OCI-LY7 (cell line): ENCODE data around the gene CTNNA1. TPM values are rescaled to one million over a fixed set of nuclear protein-coding genes. Genes with fewer than 3 reads are reported as not detected.

Experiments used
- BruUV-seq: library from RNA; stranded (reverse); fragments of 400-500 nt; replicated peaks from 2 replicates; lab custom pipeline; 2021; lab: Mats Ljungman, UMichigan
- CTCF ChIA-PET: fragments of 300-600 bp; sonication (Branson Sonifier 250); formaldehyde crosslinking; loops from one replicate; lab custom pipeline; 2022; ENCODE audit warnings: antibody characterized with exemption; ENCODE audit not compliant: unreplicated experiment; lab: Charles Lee
- POLR2A ChIA-PET: fragments of 300-600 bp; sonication (Branson Sonifier 250); formaldehyde crosslinking; loops from one replicate; lab custom pipeline; 2022; ENCODE audit warnings: antibody characterized with exemption; lab: Charles Lee
- DNase-seq: peaks from one replicate; pipeline ENCODE4 v3.0.0-alpha.2; 2015; ENCODE audit warnings: low spot score
- H2AFZ ChIP-seq: fragments of 200-600 bp; sonication (generic), shearing (Covaris generic); 2 replicates; pipeline ENCODE4 v1.6.1; 2014; ENCODE audit warnings: mild to moderate bottlenecking, antibody characterized with exemption, low read length, moderate library complexity
- H3K27ac ChIP-seq: fragments of 200-600 bp; sonication (generic); 2 replicates; pipeline ENCODE4 v1.5.1; 2014; ENCODE audit warnings: mixed run types, low read depth, mild to moderate bottlenecking, moderate library complexity, low read length, inconsistent platforms; ENCODE audit not compliant: poor library complexity, severe bottlenecking
- H3K36me3 ChIP-seq: fragments of 200-600 bp; sonication (generic); 2 replicates; pipeline ENCODE4 v1.6.1; 2014; ENCODE audit warnings: mild to moderate bottlenecking, antibody characterized with exemption, low read length, moderate library complexity, mixed read lengths; ENCODE audit not compliant: insufficient read depth
- H3K4me1 ChIP-seq: fragments of 200-600 bp; sonication (generic); 2 replicates; pipeline ENCODE4 v1.5.1; 2014; ENCODE audit warnings: mild to moderate bottlenecking, low read length; ENCODE audit not compliant: insufficient read depth, poor library complexity, severe bottlenecking
- H3K4me2 ChIP-seq: fragments of 200-600 bp; sonication (generic); 2 replicates; pipeline ENCODE4 v1.6.1; 2014; ENCODE audit warnings: mild to moderate bottlenecking, low read length
- H3K4me3 ChIP-seq: fragments of 200-600 bp; sonication (generic); 2 replicates; pipeline ENCODE4 v1.5.1; 2014; ENCODE audit warnings: mild to moderate bottlenecking, low read depth, low read length; ENCODE audit not compliant: poor library complexity, severe bottlenecking
- H3K79me2 ChIP-seq: fragments of 200-600 bp; sonication (generic); 2 replicates; pipeline ENCODE4 v1.6.1; 2016; ENCODE audit warnings: low read depth, mild to moderate bottlenecking, low read length, moderate library complexity, mixed read lengths; ENCODE audit not compliant: insufficient read depth
- H3K9me2 ChIP-seq: fragments of 200-600 bp; sonication (generic); 2 replicates; pipeline ENCODE4 v1.6.1; 2016; ENCODE audit warnings: mild to moderate bottlenecking, low read length, mixed read lengths; ENCODE audit not compliant: insufficient read depth
- H3K9me3 ChIP-seq: fragments of 200-600 bp; sonication (generic); 2 replicates; pipeline ENCODE4 v1.6.1; 2014; ENCODE audit warnings: mild to moderate bottlenecking, mixed run types, low read length, mixed read lengths
- H4K20me1 ChIP-seq: fragments of 200-600 bp; sonication (generic); 2 replicates; pipeline ENCODE4 v1.6.1; 2014; ENCODE audit warnings: mild to moderate bottlenecking, antibody characterized with exemption, low read length, moderate library complexity, mixed read lengths; ENCODE audit not compliant: insufficient read depth
- EZH2phosphoT487 ChIP-seq: fragments of 200-600 bp; sonication (generic); IDR thresholded peaks from 2 replicates; pipeline ENCODE4 v1.6.1; 2018; ENCODE audit warnings: low read depth, borderline replicate concordance, mild to moderate bottlenecking, mixed run types, antibody characterized with exemption, low read length, moderate library complexity, mixed read lengths
- intact Hi-C: fragments of 100-400 bp; cut with micrococcal nuclease; formaldehyde crosslinking; loops from one replicate; pipeline ENCODE4 v1.10.0; 2022; ENCODE audit not compliant: unreplicated experiment
- total RNA-seq, 2 experiments: library from RNA; depleted of rRNA in 1 of 2; stranded (reverse); fragments of >200 nt in 1 of 2; shearing (Covaris generic) in 1 of 2; gene quantifications; 2 replicates each; pipeline ENCODE4 v1.2.3, GENCODE V29; 2014 to 2022
- TF ChIP-seq, protein P1 (sequence below): fragments of 200-600 bp; sonication (generic); conservative IDR thresholded peaks from 2 replicates; pipeline ENCODE4 v1.5.1; 2014; ENCODE audit warnings: mild to moderate bottlenecking, antibody characterized with exemption, low read length, moderate library complexity, mixed read lengths

CTNNA1 gene
- total RNA-seq, 2 experiments from 2014 or later: 40.4 to 42.7 TPM

DNA sequence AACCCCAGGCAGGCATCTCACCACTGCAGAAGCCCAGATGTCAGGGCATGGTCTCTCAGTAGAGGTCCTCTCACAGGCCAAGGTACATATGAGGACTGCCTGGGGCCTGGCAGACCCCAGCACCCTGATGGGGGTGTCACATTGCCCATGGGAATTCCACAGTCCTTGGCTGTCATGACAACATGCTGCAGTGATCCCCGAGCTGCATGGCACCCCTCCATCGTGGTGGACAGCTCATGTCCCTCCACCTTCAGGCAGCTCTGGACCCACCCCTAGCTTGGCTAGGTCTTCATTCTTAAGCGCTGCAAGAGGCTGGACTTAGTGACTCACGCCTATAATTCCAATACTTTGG lies 196.0 kb downstream of the CTNNA1 start:
- intact Hi-C loops: no loop called here
- no peaks in the 10 kb centered on the region for H3K4me1 ChIP-seq
- no peaks in the 10 kb centered on the region for H3K9me2 ChIP-seq
- H3K27ac ChIP-seq: no peak overlapping the region
- no peak overlapping the region for H2AFZ ChIP-seq
- CTCF ChIA-PET: no interaction called here
- POLR2A ChIA-PET: no interaction called here
- DNase-seq: no peak
- H3K79me2 ChIP-seq: no peaks in the 10 kb centered on the region
- no TSS peak for BruUV-seq
- TF ChIP-seq, protein P1, sequence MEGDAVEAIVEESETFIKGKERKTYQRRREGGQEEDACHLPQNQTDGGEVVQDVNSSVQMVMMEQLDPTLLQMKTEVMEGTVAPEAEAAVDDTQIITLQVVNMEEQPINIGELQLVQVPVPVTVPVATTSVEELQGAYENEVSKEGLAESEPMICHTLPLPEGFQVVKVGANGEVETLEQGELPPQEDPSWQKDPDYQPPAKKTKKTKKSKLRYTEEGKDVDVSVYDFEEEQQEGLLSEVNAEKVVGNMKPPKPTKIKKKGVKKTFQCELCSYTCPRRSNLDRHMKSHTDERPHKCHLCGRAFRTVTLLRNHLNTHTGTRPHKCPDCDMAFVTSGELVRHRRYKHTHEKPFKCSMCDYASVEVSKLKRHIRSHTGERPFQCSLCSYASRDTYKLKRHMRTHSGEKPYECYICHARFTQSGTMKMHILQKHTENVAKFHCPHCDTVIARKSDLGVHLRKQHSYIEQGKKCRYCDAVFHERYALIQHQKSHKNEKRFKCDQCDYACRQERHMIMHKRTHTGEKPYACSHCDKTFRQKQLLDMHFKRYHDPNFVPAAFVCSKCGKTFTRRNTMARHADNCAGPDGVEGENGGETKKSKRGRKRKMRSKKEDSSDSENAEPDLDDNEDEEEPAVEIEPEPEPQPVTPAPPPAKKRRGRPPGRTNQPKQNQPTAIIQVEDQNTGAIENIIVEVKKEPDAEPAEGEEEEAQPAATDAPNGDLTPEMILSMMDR: no peak
- no peak for TF ChIP-seq EZH2phosphoT487
- no peaks in the 10 kb centered on the region for H3K9me3 ChIP-seq
- H3K36me3 ChIP-seq: no peaks in the 10 kb centered on the region
- no peak overlapping the region for H3K4me2 ChIP-seq
- H4K20me1 ChIP-seq: no peaks in the 10 kb centered on the region
- no peak overlapping the region for H3K4me3 ChIP-seq

DNA sequence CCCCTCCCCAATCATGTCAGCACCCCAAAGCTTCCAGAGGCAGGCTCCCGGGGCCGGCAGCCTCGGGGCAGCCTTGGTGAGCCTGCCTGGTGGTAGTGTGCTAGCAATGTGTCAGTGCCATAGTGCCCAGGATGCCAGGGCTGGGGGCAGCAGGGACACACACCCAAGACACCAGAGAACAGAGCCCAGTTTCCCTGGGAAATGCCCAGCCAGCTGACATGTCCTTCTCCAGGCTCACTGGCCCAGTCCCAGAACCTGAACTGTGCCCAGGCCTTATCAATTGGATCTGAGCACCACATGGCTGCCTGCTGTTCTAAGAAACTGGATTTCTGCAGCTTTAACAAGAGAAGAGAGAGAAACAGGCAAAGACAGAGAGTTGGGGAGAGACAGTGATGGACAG lies 196.8 kb downstream of the CTNNA1 start:
- no peak overlapping the region for H3K27ac ChIP-seq
- ChIA-PET POLR2A (interaction anchor here (0.5 kb wide), 1 partner anchor 148 kb away, joined by 9 read pairs; no protein-coding TSS in a partner anchor), CTCF (no interaction called here)
- TF ChIP-seq EZH2phosphoT487: no peak
- TF ChIP-seq, protein P1: no peak
- no peak for DNase-seq
- no peak overlapping the region for H2AFZ ChIP-seq
- H4K20me1 ChIP-seq: no peaks in the 10 kb centered on the region
- H3K4me3 ChIP-seq: no peak overlapping the region
- no peaks in the 10 kb centered on the region for H3K9me2 ChIP-seq
- no TSS peak for BruUV-seq
- no peaks in the 10 kb centered on the region for H3K4me1 ChIP-seq
- intact Hi-C loops: no loop called here
- no peak overlapping the region for H3K4me2 ChIP-seq
- H3K36me3 ChIP-seq: no peaks in the 10 kb centered on the region
- H3K9me3 ChIP-seq: no peaks in the 10 kb centered on the region
- H3K79me2 ChIP-seq: no peaks in the 10 kb centered on the region

DNA sequence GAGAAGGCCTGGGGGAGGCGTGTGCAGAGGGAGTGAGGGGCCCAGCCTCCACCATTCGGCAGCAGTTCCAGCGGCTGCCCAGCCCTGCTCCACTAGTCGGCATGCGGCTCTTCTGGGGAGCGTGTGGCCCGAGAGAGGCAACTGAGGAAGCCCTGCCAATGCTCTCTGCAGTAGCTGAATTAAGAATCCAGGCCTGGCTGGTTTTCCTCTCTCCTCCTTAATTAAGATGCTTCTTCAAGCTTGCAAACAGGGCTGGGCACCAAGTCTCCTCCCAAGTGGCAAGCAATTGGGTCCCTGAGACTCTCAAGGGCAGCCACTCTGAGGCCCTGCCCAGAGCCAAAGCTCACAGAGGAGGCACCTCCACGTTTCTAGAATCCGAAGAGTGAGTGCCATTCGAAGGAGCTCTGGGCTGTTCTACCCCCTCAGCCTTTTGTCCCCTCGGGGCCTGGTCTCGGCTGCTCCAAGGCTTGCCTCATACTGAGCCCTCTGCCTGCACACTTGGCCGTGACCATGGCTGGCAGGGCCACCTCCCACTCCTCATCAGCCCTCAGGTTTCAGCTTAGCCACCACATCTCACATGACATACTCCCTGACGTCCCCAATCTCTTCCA lies 197.3 kb downstream of the CTNNA1 start:
- ChIA-PET CTCF (no interaction called here), POLR2A (interaction anchor here (0.5 kb wide), 1 partner anchor 148 kb away, joined by 9 read pairs; no protein-coding TSS in a partner anchor)
- BruUV-seq: no TSS peak
- H3K4me2 ChIP-seq: no peak overlapping the region
- no peaks in the 10 kb centered on the region for H3K9me2 ChIP-seq
- no peaks in the 10 kb centered on the region for H3K4me1 ChIP-seq
- no peaks in the 10 kb centered on the region for H3K79me2 ChIP-seq
- no peak for TF ChIP-seq EZH2phosphoT487
- TF ChIP-seq, protein P1: no peak
- intact Hi-C loops: no loop called here
- no peak for DNase-seq
- no peak overlapping the region for H3K4me3 ChIP-seq
- no peak overlapping the region for H3K27ac ChIP-seq
- no peaks in the 10 kb centered on the region for H4K20me1 ChIP-seq
- no peaks in the 10 kb centered on the region for H3K9me3 ChIP-seq
- H2AFZ ChIP-seq: no peak overlapping the region
- no peaks in the 10 kb centered on the region for H3K36me3 ChIP-seq
